T-helper 2 cell (primary cell): ENCODE data around the gene EMSY.

Experiments
- DNase-seq, 5 experiments: peaks; one replicate each; pipeline versions ENCODE4 v3.0.0 to v3.0.0-alpha.2; 2012 to 2022

Gene EMSY

GRCh38 chr11:76599041-76600013 is 154.5 kb downstream of the EMSY start:
- DNase-seq = no peak

- no peak for DNase-seq
Observed at GRCh38 chr11:76600124-76600655, 155.4 kb downstream of the EMSY start.

- DNase-seq = no peak
Observed at GRCh38 chr11:76601272-76601671, 156.5 kb downstream of the EMSY start.

- DNase-seq = no peak
Observed at GRCh38 chr11:76601724-76602123, 156.9 kb downstream of the EMSY start.

GRCh38 chr11:76602431-76602861 is 157.6 kb downstream of the EMSY start:
- no peak for DNase-seq
